ENCODE data around the gene PRDM7.

PRDM7 gene

GRCh38 chr16:90037276-90037675 is 39.9 kb downstream of the PRDM7 start:
- DNase-seq (ENCODE audit: low read depth in 1 of 2, low spot score in 1 of 2), result no peak

- DNase-seq (ENCODE audit: low read depth in 1 of 2, low spot score in 1 of 2), result no peak
These were observed 41.2 kb downstream of the PRDM7 start for GRCh38 chr16:90035902-90036301.

DNA sequence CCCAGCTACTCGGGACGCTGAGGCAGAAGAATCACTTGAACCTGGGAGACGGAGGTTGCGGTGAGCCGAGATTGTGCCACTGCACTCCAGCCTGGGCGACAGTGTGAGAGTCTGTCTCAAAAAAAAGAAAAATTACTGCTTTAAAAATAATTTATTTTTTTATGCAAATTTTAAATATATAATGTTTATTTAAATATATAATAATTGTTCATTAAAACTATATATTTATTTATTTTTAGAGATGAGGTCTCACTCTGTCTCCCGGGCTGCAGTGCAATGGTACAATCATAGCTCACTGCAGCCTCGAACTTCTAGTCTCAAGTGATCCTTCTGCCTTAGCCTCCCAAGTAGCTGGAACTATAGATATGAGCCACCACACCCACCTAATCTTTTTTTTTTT is 42.6 kb downstream of the PRDM7 start:
- DNase-seq (ENCODE audit: low read depth in 1 of 2, low spot score in 1 of 2), result no peak

DNA sequence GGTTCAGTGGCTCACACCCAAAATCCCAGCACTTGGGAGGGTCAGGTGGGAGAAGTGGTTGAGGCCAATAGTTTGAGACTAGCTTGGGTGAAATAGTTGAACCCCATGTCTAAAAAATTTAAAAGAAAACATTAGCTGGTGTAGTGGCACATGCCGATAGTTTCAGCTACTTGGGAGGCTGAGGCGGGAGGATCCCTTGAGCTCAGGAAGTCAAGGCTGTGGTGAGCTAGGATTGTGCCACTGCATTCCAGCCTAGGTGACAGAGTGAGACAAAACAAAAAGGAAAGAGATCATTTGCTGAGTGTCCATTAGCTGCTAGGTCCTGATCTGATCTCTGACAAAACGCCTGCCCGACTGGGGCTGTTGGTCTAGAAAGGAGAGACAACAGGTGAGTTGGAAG is 43.7 kb downstream of the PRDM7 start:
- DNase-seq (ENCODE audit: low read depth in 1 of 2, low spot score in 1 of 2), result no peak

GRCh38 chr16:90032674-90033331 is 44.3 kb downstream of the PRDM7 start:
- DNase-seq (ENCODE audit: low read depth in 1 of 2, low spot score in 1 of 2), result no peak

DNA sequence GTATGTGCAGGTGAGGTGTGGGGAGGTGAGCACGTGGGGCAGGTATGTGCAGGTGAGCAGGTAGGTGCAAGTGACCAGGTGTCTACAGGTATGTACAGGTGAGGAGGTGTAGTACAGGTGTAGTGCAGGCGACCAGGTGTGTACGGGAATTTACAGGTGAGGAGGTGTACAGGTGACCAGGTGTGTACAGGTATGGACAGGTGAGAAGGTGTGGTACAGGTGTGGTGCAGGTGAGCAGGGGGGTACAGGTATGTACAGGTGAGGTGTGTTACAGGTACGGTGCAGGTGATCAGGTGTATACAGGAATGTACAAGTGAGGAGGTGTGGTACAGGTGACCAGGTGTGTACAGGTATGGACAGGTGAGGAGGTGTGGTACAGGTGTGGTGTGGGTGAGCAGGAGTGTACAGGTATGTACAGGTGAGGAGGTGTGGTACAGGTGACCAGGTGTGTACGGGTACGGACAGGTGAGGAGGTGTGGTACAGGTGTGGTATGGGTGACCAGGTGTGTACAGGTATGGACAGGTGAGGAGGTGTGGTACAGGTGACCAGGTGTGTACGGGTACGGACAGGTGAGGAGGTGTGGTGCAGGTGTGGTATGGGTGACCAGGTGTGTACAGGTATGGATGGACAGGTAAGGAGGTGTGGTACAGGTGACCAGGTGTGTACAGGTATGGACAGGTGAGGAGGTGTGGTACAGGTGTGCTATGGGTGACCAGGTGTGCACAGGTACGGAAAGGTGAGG is 45.0 kb downstream of the PRDM7 start:
- DNase-seq (ENCODE audit: low read depth in 1 of 2, low spot score in 1 of 2), result no peak

GRCh38 chr16:90031186-90031930 is 45.8 kb downstream of the PRDM7 start:
- DNase-seq (ENCODE audit: low read depth in 1 of 2, low spot score in 1 of 2), result no peak

- DNase-seq (ENCODE audit: low read depth in 1 of 2, low spot score in 1 of 2), result no peak
These were observed 48.1 kb downstream of the PRDM7 start for GRCh38 chr16:90028985-90029384.

- DNase-seq (ENCODE audit: low read depth in 1 of 2, low spot score in 1 of 2), result no peak
These were observed 49.5 kb downstream of the PRDM7 start for GRCh38 chr16:90027611-90028010.

DNA sequence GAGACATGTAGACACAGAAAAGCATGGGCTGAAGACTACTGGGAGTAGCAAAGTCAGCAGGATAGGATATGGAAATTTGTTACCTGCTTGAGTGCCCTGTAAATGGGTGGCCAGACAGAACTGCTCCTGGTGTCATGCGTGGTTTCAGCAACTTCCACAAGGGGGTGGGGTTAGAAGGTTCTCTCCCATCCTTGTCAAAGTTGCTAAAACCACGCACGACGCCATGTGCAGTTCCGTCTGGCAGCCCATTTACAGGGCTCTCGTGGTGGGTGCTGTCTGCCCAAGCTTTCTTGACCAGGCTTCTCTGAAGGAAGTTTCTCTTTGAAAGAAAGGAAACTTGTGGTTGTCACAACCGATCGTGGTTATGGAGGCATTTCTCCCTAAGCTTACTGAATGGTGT is 51.0 kb downstream of the PRDM7 start:
- no peak for DNase-seq (ENCODE audit: low read depth in 1 of 2, low spot score in 1 of 2)

DNA sequence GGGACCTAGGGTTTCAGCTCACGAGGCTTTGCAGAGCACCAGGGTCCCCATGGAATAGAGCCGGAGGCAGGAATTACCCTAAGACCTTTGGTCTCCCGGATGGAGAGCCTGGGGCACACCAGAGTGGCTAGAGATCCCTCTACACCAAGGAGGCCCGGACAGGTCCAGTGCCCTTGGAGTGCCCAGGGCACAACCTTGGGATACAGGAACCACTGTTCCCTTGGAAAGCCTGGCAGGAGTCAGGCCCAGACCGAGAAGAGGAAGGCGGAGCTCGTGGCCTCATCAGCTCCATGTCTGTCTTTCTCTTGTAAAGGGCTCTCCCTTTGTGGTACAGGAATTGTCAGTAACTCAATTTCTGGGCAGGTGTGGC is 54.1 kb downstream of the PRDM7 start:
- DNase-seq (ENCODE audit: low read depth in 1 of 2, low spot score in 1 of 2), result no peak

GRCh38 chr16:90022209-90023077 is 54.7 kb downstream of the PRDM7 start:
- peak; percentile 55 to 63 for DNase-seq (ENCODE audit: low read depth in 1 of 2, low spot score in 1 of 2)

DNA sequence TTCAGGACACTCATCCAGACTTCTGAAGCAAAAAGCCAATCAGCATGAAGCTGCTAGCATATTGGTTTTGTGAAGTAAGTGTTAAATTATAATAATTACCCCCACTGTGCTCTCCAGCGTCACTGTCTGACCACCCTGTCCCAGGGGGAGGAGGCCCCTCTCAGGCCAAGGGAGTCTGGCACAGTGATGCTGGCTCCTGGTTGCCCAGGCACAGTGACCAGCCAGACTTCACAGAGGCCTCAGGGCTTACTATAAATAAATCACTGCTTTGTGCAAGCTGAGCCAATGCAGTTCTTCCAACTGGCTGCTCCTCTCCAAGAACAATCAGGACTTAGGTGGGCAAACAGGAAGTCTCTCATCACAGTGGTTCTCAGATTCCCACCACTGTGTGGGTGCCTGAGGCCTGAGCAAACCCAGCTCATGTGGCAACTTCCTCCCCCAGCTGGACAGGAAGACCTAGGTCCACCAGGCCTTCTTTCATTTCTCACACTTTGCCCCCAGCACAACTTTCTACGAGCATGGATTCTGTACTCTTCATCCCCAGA is 56.2 kb downstream of the PRDM7 start:
- no peak for DNase-seq (ENCODE audit: low read depth in 1 of 2, low spot score in 1 of 2)

DNA sequence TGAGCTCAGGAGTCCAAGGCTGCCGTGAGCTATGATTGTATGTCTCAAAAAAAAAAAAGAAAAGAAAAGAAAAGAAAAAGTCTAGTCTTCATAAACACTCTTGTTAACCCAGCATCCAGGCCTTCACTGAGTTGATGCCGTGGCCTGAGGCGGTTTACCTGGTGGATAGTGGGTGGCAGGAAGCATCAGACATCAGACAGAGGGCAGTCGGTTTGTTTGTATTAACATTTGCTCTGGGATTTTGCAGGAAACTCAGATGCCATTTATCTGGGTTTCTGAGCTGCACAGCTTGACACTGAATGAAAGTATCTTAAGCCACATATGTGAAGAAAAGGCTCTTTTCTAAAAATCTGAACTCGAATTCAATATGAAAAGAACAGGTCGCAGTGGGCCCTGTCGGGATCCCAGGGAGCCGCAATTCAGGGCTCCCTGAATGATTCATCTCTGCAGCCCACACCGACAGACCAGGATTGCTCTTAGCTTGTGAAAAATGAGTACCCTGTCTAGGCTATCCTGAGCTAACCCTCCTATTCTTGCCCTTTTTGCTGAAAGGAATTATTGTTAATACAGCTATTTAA is 56.8 kb downstream of the PRDM7 start:
- DNase-seq (ENCODE audit: low read depth in 1 of 2, low spot score in 1 of 2), result no peak

GRCh38 chr16:90019543-90020259 is 57.4 kb downstream of the PRDM7 start:
- peak; percentile 15 to 25 for DNase-seq (ENCODE audit: low read depth in 1 of 2, low spot score in 1 of 2)

GRCh38 chr16:90018652-90019542 is 58.2 kb downstream of the PRDM7 start, which contains the start of gene DBNDD1:
Gene DBNDD1 (minus strand): TSS chr16:90019456. CDS start chr16:90019341, 115 bp downstream.
- no peak for DNase-seq (ENCODE audit: low read depth in 1 of 2, low spot score in 1 of 2)

GRCh38 chr16:90018297-90018651 is 58.9 kb downstream of the PRDM7 start:
- no peak for DNase-seq (ENCODE audit: low read depth in 1 of 2, low spot score in 1 of 2)

DNA sequence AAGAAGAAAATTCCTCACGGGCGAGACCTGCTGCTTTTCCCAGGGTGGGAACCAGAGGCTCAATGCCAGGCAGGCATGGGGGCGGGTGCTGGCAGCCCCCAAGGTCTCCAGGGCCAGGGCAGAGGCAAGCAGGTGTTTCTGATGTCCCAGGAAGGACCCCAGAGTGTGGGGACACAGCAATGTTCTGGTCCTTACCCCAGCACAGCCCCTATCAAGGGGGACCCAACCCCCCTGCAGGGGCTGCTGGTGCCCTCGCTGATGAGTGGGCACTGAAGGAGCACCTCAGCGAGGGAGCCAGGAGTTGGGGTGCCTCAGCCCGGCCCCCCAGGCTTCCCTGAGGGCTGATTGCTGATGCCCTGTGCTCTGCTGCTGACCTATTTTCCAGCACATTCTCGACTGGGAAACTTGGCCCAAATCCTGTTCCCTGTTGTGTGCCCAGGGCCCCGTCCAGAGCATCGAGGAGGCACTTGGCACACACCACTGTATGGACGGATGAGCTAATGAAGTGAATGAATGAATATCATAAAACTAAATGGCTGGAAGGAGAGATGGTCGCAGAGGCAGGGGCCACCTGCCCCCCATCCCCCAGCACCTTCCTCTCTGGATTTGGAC is 60.7 kb downstream of the PRDM7 start:
- no peak for DNase-seq (ENCODE audit: low read depth in 1 of 2, low spot score in 1 of 2)

Measured in activated T-helper 1 cell treated with anti-CD3 and anti-CD28 coated beads, Interleukin-2, amount 50 U/mL, for 16 hours (primary cell).